CD8-positive, alpha-beta memory T cell (primary cell): ENCODE data around the gene MICAL3. TPM values are rescaled to one million over a fixed set of nuclear protein-coding genes. Genes with fewer than 3 reads are reported as not detected.
A peak's percentile ranks its signal among the peaks of the same experiment; 100 is the strongest.

ENCODE experiments used
- CTCF ChIA-PET: fragments of 350-600 bp; sonication (Branson Sonifier 250); formaldehyde crosslinking; loops from one replicate; lab custom pipeline; 2021; ENCODE audit warnings: antibody characterized with exemption; lab: Charles Lee
- POLR2A ChIA-PET: fragments of 350-600 bp; sonication (Branson Sonifier 250); formaldehyde crosslinking; loops from one replicate; lab custom pipeline; 2021; ENCODE audit warnings: antibody characterized with exemption; lab: Charles Lee
- DNase-seq, 5 donors: peaks; one replicate each; pipeline versions ENCODE4 v3.0.0 to v3.0.0-alpha.2; 2020 to 2022; ENCODE audit warnings: mixed read lengths in 1 of 5
- H3K27ac ChIP-seq: one replicate; pipeline ENCODE4 v1.7.0; 2013; ENCODE audit warnings: low read depth, mild to moderate bottlenecking, low read length, moderate library complexity
- H3K27me3 ChIP-seq: 2 replicates; pipeline ENCODE4 v1.7.0; 2013; ENCODE audit warnings: low read length, mild to moderate bottlenecking; ENCODE audit not compliant: insufficient read depth, poor library complexity, severe bottlenecking
- H3K36me3 ChIP-seq: 2 replicates; pipeline ENCODE4 v1.7.0; 2013; ENCODE audit warnings: mild to moderate bottlenecking, low read length, moderate library complexity; ENCODE audit not compliant: insufficient read depth
- H3K4me1 ChIP-seq: 2 replicates; pipeline ENCODE4 v1.7.0; 2013; ENCODE audit warnings: mild to moderate bottlenecking, low read length, moderate library complexity; ENCODE audit not compliant: insufficient read depth
- H3K4me3 ChIP-seq: 2 replicates; pipeline ENCODE4 v1.7.0; 2013; ENCODE audit warnings: mild to moderate bottlenecking, low read length
- H3K9me3 ChIP-seq: 2 replicates; pipeline ENCODE4 v1.7.0; 2013; ENCODE audit warnings: mild to moderate bottlenecking, low read length
- H3K27ac Mint-ChIP-seq, 8 donors: one replicate each; pipeline ENCODE4 v1.8.0; 2020 to 2021; ENCODE audit warnings: mixed read lengths in 8 of 8, mild to moderate bottlenecking in 6 of 8, inconsistent platforms in 3 of 8, moderate library complexity in 3 of 8
- H3K27me3 Mint-ChIP-seq, 2 donors: one replicate each; pipeline ENCODE4 v1.8.0; 2020 to 2021; ENCODE audit warnings: mixed read lengths in 2 of 2, mild to moderate bottlenecking in 1 of 2, moderate library complexity in 1 of 2
- H3K36me3 Mint-ChIP-seq, 3 donors: one replicate each; pipeline ENCODE4 v1.8.0; 2020 to 2021; ENCODE audit warnings: mixed read lengths in 3 of 3, inconsistent platforms in 1 of 3, mild to moderate bottlenecking in 1 of 3
- H3K4me1 Mint-ChIP-seq, 3 donors: one replicate each; pipeline ENCODE4 v1.8.0; 2020 to 2021; ENCODE audit warnings: mixed read lengths in 3 of 3, inconsistent platforms in 1 of 3, mild to moderate bottlenecking in 1 of 3
- H3K4me3 Mint-ChIP-seq, 7 donors: one replicate each; pipeline ENCODE4 v1.8.0; 2020 to 2021; ENCODE audit warnings: mixed read lengths in 7 of 7, mild to moderate bottlenecking in 6 of 7, moderate library complexity in 4 of 7, inconsistent platforms in 2 of 7
- H3K9me3 Mint-ChIP-seq, 5 donors: one replicate each; pipeline ENCODE4 v1.8.0; 2020 to 2022; ENCODE audit warnings: mixed read lengths in 5 of 5, mild to moderate bottlenecking in 3 of 5, moderate library complexity in 2 of 5, inconsistent platforms in 1 of 5
- polyA plus RNA-seq: library from polyadenylated mRNA; unstranded; fragments of 300-500 nt; fragmentation: Illumina TruSeq; gene quantifications from one replicate; pipeline ENCODE4 v1.2.3, GENCODE V29; 2021
- total RNA-seq, 2 experiments: library from RNA; stranded (reverse); gene quantifications; one replicate each; pipeline ENCODE4 v1.2.3, GENCODE V29; 2021

MICAL3 gene
- total and polyA plus RNA-seq, 3 experiments from 2014 or later = 1.7 to 51.9 (median 51.7) TPM

- H3K9me3 ChIP-seq = no peaks in the 10 kb centered on the region
- no peaks in the 10 kb centered on the region for H3K27me3 ChIP-seq
- no peak for DNase-seq
- H3K4me1 ChIP-seq = no peaks in the 10 kb centered on the region
- Mint-ChIP-seq H3K9me3 (no peaks in the 10 kb centered on the region), H3K4me3 (no peak overlapping the region), H3K36me3 (peaks cover 0 to 70% (median 8%) of the 10 kb centered on the region in 3 donors), H3K4me1 (no peaks in the 10 kb centered on the region), H3K27me3 (peaks cover 0 to 3% of the 10 kb centered on the region in 2 donors), H3K27ac (no peak overlapping the region)
- no peak overlapping the region for H3K4me3 ChIP-seq
- no peak overlapping the region for H3K27ac ChIP-seq
- ChIA-PET CTCF (no interaction called here), POLR2A (no interaction called here)
- H3K36me3 ChIP-seq = peaks cover 10% of the 10 kb centered on the region
These were observed 149.2 kb downstream of the MICAL3 start for GRCh38 chr22:17875156-17875555.

GRCh38 chr22:17874231-17874905 is 150.0 kb downstream of the MICAL3 start:
- H3K4me3 ChIP-seq = no peak overlapping the region
- Mint-ChIP-seq H3K4me1 (no peaks in the 10 kb centered on the region), H3K36me3 (peaks cover 0 to 69% (median 5%) of the 10 kb centered on the region in 3 donors), H3K4me3 (no peak overlapping the region), H3K9me3 (no peaks in the 10 kb centered on the region), H3K27ac (no peak overlapping the region), H3K27me3 (peaks cover 0 to 3% of the 10 kb centered on the region in 2 donors)
- no peaks in the 10 kb centered on the region for H3K9me3 ChIP-seq
- no peaks in the 10 kb centered on the region for H3K27me3 ChIP-seq
- ChIA-PET CTCF (no interaction called here), POLR2A (no interaction called here)
- no peak for DNase-seq
- H3K27ac ChIP-seq = no peak overlapping the region
- peaks cover 6% of the 10 kb centered on the region for H3K36me3 ChIP-seq
- no peaks in the 10 kb centered on the region for H3K4me1 ChIP-seq

- H3K4me1 ChIP-seq = no peaks in the 10 kb centered on the region
- ChIA-PET POLR2A (no interaction called here), CTCF (no interaction called here)
- DNase-seq = no peak
- no peaks in the 10 kb centered on the region for H3K27me3 ChIP-seq
- no peaks in the 10 kb centered on the region for H3K9me3 Mint-ChIP-seq
- no peak overlapping the region for H3K4me3 ChIP-seq
- H3K9me3 ChIP-seq = no peaks in the 10 kb centered on the region
- H3K36me3 Mint-ChIP-seq = peaks cover 0 to 72% (median 5%) of the 10 kb centered on the region in 3 donors
- H3K4me1 Mint-ChIP-seq = no peaks in the 10 kb centered on the region
- H3K27me3 Mint-ChIP-seq = peaks cover 0 to 3% of the 10 kb centered on the region in 2 donors
- H3K27ac ChIP-seq = no peak overlapping the region
- H3K4me3 Mint-ChIP-seq = no peak overlapping the region
- peaks cover under 1% of the 10 kb centered on the region for H3K36me3 ChIP-seq
- H3K27ac Mint-ChIP-seq = no peak overlapping the region
These were observed 150.6 kb downstream of the MICAL3 start for GRCh38 chr22:17873804-17874203.

- Mint-ChIP-seq H3K9me3 (no peaks in the 10 kb centered on the region), H3K4me1 (no peaks in the 10 kb centered on the region), H3K27me3 (peaks cover 0 to 3% of the 10 kb centered on the region in 2 donors), H3K27ac (no peak overlapping the region), H3K36me3 (peaks cover 0 to 69% (median 5%) of the 10 kb centered on the region in 3 donors), H3K4me3 (no peak overlapping the region)
- Histone ChIP-seq H3K4me1 (no peaks in the 10 kb centered on the region), H3K27me3 (no peaks in the 10 kb centered on the region), H3K4me3 (no peak overlapping the region), H3K27ac (no peak overlapping the region), H3K36me3 (no peaks in the 10 kb centered on the region), H3K9me3 (no peaks in the 10 kb centered on the region)
- POLR2A ChIA-PET = no interaction called here
- no peak for DNase-seq
- CTCF ChIA-PET = no interaction called here
These were observed 151.2 kb downstream of the MICAL3 start for GRCh38 chr22:17873116-17873515.

- H3K36me3 Mint-ChIP-seq = peaks cover 0 to 73% (median 5%) of the 10 kb centered on the region in 3 donors
- Histone ChIP-seq H3K4me1 (no peaks in the 10 kb centered on the region), H3K9me3 (no peaks in the 10 kb centered on the region), H3K27me3 (no peaks in the 10 kb centered on the region), H3K27ac (no peak overlapping the region), H3K4me3 (no peak overlapping the region), H3K36me3 (no peaks in the 10 kb centered on the region)
- ChIA-PET POLR2A (no interaction called here), CTCF (no interaction called here)
- H3K4me1 Mint-ChIP-seq = peaks cover 0 to 4% (median 2%) of the 10 kb centered on the region in 3 donors
- no peaks in the 10 kb centered on the region for H3K9me3 Mint-ChIP-seq
- no peak for DNase-seq
- H3K4me3 Mint-ChIP-seq = no peak overlapping the region
- H3K27me3 Mint-ChIP-seq = peaks cover 0 to 3% of the 10 kb centered on the region in 2 donors
- H3K27ac Mint-ChIP-seq = no peak overlapping the region
These were observed 151.9 kb downstream of the MICAL3 start for GRCh38 chr22:17872471-17872870.

GRCh38 chr22:17871726-17872458 is 152.5 kb downstream of the MICAL3 start:
- no peak overlapping the region for H3K4me3 ChIP-seq
- peaks cover 0 to 3% of the 10 kb centered on the region in 2 donors for H3K27me3 Mint-ChIP-seq
- no peak overlapping the region for H3K27ac ChIP-seq
- no peak overlapping the region for H3K27ac Mint-ChIP-seq
- H3K4me1 Mint-ChIP-seq = peaks cover 0 to 8% (median 2%) of the 10 kb centered on the region in 3 donors
- ChIA-PET POLR2A (no interaction called here), CTCF (no interaction called here)
- no peaks in the 10 kb centered on the region for H3K27me3 ChIP-seq
- H3K36me3 Mint-ChIP-seq = peaks cover 0 to 77% (median 5%) of the 10 kb centered on the region in 3 donors
- H3K9me3 Mint-ChIP-seq = no peaks in the 10 kb centered on the region
- DNase-seq = no peak
- H3K36me3 ChIP-seq = no peaks in the 10 kb centered on the region
- H3K9me3 ChIP-seq = no peaks in the 10 kb centered on the region
- H3K4me1 ChIP-seq = no peaks in the 10 kb centered on the region
- no peak overlapping the region for H3K4me3 Mint-ChIP-seq

- Mint-ChIP-seq H3K27ac (peak overlapping the region in 2 of 8 donors; percentile 39 to 72), H3K27me3 (peaks cover 0 to 3% of the 10 kb centered on the region in 2 donors), H3K36me3 (peaks cover 0 to 87% (median 5%) of the 10 kb centered on the region in 3 donors), H3K9me3 (no peaks in the 10 kb centered on the region), H3K4me3 (no peak overlapping the region), H3K4me1 (peaks cover 0 to 8% (median 2%) of the 10 kb centered on the region in 3 donors)
- CTCF ChIA-PET = no interaction called here
- H3K4me1 ChIP-seq = no peaks in the 10 kb centered on the region
- no peaks in the 10 kb centered on the region for H3K36me3 ChIP-seq
- H3K27me3 ChIP-seq = no peaks in the 10 kb centered on the region
- H3K4me3 ChIP-seq = no peak overlapping the region
- no peaks in the 10 kb centered on the region for H3K9me3 ChIP-seq
- POLR2A ChIA-PET = no interaction called here
- DNase-seq = no peak
- H3K27ac ChIP-seq = no peak overlapping the region
These were observed 154.0 kb downstream of the MICAL3 start for GRCh38 chr22:17870407-17870806.
